Femur (tissue), 1 donor: Measurements from ENCODE around the gene SP100.
"Not testable (repeated sequence)": the region's sequence is repeated elsewhere in the genome, so short reads cannot be mapped to it uniquely, and the experiment has no call there.

Source experiments
- DNase-seq: peaks from one replicate; pipeline ENCODE4 v3.0.0-alpha.2; 2017

SP100 gene

GRCh38 chr2:230422149-230422548 lies 6.1 kb downstream of the SP100 start:
- DNase-seq = no peak

GRCh38 chr2:230423851-230424458 lies 8.0 kb downstream of the SP100 start:
- DNase-seq = no peak

- no peak for DNase-seq
Observed at GRCh38 chr2:230425377-230425776, 9.4 kb downstream of the SP100 start.

- no peak for DNase-seq
Observed at GRCh38 chr2:230429513-230429912, 13.5 kb downstream of the SP100 start.

- DNase-seq = no peak
Observed at GRCh38 chr2:230430957-230431910, 15.2 kb downstream of the SP100 start.

GRCh38 chr2:230434677-230435324 lies 18.8 kb downstream of the SP100 start:
- DNase-seq = no peak

- no peak for DNase-seq
Observed at GRCh38 chr2:230435431-230435830, 19.4 kb downstream of the SP100 start.

- DNase-seq = not testable (repeated sequence)
Observed at GRCh38 chr2:230439121-230439520, 23.1 kb downstream of the SP100 start.

- no peak for DNase-seq
Observed at GRCh38 chr2:230439590-230439989, 23.6 kb downstream of the SP100 start.

GRCh38 chr2:230441227-230441897 lies 25.4 kb downstream of the SP100 start:
- DNase-seq = no peak

- DNase-seq = no peak
Observed at GRCh38 chr2:230443541-230443940, 27.5 kb downstream of the SP100 start.

GRCh38 chr2:230444832-230445231 lies 28.8 kb downstream of the SP100 start:
- DNase-seq = no peak

- DNase-seq = no peak
Observed at GRCh38 chr2:230447036-230447435, 31.0 kb downstream of the SP100 start.

- no peak for DNase-seq
Observed at GRCh38 chr2:230447455-230448451, 31.8 kb downstream of the SP100 start.

- DNase-seq = no peak
Observed at GRCh38 chr2:230449901-230450467, 34.0 kb downstream of the SP100 start.

- no peak for DNase-seq
Observed at GRCh38 chr2:230453006-230453405, 37.0 kb downstream of the SP100 start.

GRCh38 chr2:230455005-230455684 lies 39.1 kb downstream of the SP100 start:
- no peak for DNase-seq

GRCh38 chr2:230457073-230457768 lies 41.2 kb downstream of the SP100 start:
- no peak for DNase-seq

- no peak for DNase-seq
Observed at GRCh38 chr2:230457793-230458192, 41.8 kb downstream of the SP100 start.

GRCh38 chr2:230459216-230459615 lies 43.2 kb downstream of the SP100 start:
- no peak for DNase-seq
